Activated naive CD4-positive, alpha-beta T cell treated with anti-CD3 and anti-CD28 coated beads for 36 hours (primary cell): ENCODE data around the gene ARRB2. TPM values are rescaled to one million over a fixed set of nuclear protein-coding genes. Genes with fewer than 3 reads are reported as not detected.
A peak's percentile ranks its signal among the peaks of the same experiment; 100 is the strongest.

Source experiments
- CTCF ChIA-PET: fragments of 350-600 bp; sonication (Branson Sonifier 250); formaldehyde crosslinking; loops from one replicate; lab custom pipeline; 2021; ENCODE audit warnings: antibody characterized with exemption; lab: Charles Lee
- DNase-seq: peaks from one replicate; pipeline ENCODE4 v3.0.0-alpha.2; 2020
- H3K27ac Mint-ChIP-seq: one replicate; pipeline ENCODE4 v1.8.0; 2021; ENCODE audit warnings: mild to moderate bottlenecking, mixed read lengths
- H3K27me3 Mint-ChIP-seq: one replicate; pipeline ENCODE4 v1.8.0; 2021; ENCODE audit warnings: low read depth, mixed read lengths
- H3K36me3 Mint-ChIP-seq: one replicate; pipeline ENCODE4 v1.8.0; 2021; ENCODE audit warnings: low read depth, mixed read lengths
- H3K4me1 Mint-ChIP-seq: one replicate; pipeline ENCODE4 v1.8.0; 2021; ENCODE audit warnings: low read depth, mixed read lengths
- H3K4me3 Mint-ChIP-seq: one replicate; pipeline ENCODE4 v1.8.0; 2021; ENCODE audit warnings: mild to moderate bottlenecking, moderate library complexity, mixed read lengths
- H3K9me3 Mint-ChIP-seq: one replicate; pipeline ENCODE4 v1.8.0; 2021; ENCODE audit warnings: mixed read lengths
- intact Hi-C: fragments of 100-400 bp; cut with micrococcal nuclease; formaldehyde crosslinking; loops from one replicate; pipeline ENCODE4 v1.15.1; 2023
- total RNA-seq, 2 experiments: library from RNA; stranded (reverse); gene quantifications; one replicate each; pipeline ENCODE4 v1.2.3, GENCODE V29; 2021

Gene ARRB2
- 100 to 1,000 TPM; 169 to 174 TPM for total RNA-seq

DNA sequence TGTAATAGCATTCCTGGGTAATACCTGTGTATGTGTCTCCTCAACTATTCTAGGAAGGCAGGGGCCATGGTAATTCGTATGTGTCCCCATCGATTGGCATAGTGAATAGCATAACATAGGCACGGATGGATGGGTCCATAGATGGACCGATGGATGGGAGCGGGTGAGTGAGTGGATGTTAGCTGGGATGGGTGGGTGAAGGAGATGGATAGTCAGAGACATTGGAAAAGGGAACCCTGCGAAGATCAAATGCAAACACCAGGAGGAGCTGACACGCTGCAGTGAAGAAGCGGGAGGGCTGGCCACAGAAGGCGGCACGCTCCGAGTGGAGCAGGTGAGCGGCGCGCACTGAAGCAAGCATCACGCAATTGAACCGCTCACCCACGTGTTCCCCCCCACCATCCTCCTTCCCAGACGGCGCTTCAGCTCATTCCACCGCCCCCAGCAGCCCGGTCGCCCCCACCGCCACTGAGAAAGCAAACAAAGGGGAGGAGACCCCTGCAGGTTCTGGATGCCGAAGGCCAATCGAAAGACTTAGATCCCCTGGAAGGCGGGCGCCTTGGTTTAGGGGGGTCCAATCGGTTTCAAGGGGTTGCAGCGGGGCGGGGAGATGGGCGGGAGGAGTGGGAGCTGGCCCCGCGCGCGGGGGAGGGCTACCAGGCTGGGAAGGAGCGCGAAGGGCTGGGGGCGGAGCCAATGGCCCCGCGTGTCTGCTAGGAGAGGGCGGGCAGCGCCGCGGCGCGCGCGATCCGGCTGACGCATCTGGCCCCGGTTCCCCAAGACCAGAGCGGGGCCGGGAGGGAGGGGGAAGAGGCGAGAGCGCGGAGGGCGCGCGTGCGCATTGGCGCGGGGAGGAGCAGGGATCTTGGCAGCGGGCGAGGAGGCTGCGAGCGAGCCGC, at the start of gene ARRB2:
Gene ARRB2, plus strand, starts transcription at position 839 of the 899 bp plus-strand sequence. CDS start 90 bp downstream, outside the sequence.
- DNase-seq = peak; percentile 97
- Mint-ChIP-seq H3K4me1 (peaks cover 56% of the 10 kb centered on the region), H3K4me3 (peak within 1 kb of the TSS; percentile 80), H3K9me3 (no peaks in the 10 kb centered on the region), H3K27me3 (no peaks in the 10 kb centered on the region), H3K36me3 (peaks cover 13% of the 10 kb centered on the region), H3K27ac (peak within 1 kb of the TSS; percentile 85)
- intact Hi-C loops = loop anchor here (1.0 to 10.0 kb wide), 14 partner anchors 8 to 572 kb away; partner anchors contain the start of genes C17orf107, CYB5D2, MED11 and MINK1
- CTCF ChIA-PET = interaction anchor here (0.6 to 1.8 kb wide), 5 partner anchors 14 to 195 kb away, joined by 3 to 12 read pairs (median 3); no protein-coding TSS in a partner anchor

DNA sequence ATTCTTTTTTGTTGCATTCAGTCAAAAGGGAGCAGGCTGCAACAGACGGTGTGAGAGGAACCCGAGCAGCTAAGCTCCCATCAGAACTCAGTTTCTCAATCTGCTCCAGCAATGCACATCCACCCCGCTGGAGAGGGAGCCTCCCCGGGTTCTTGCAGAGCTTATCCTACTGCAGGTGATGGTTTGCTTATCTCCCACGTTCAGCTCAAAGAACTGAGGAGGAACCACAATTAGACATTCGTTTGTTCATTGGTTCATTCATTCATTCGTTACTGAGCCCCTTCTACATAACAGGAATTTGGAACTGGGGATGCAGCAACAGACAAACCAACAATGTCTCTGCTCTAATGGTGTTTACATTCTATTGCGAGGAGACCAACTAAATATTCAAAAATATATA, 46.7 kb upstream of the ARRB2 start:
- no peak for DNase-seq
- intact Hi-C loops = no loop called here
- H3K9me3 Mint-ChIP-seq = no peaks in the 10 kb centered on the region
- no peaks in the 10 kb centered on the region for H3K36me3 Mint-ChIP-seq
- no peaks in the 10 kb centered on the region for H3K27me3 Mint-ChIP-seq
- H3K4me1 Mint-ChIP-seq = no peaks in the 10 kb centered on the region
- CTCF ChIA-PET = no interaction called here
- H3K27ac Mint-ChIP-seq = no peak overlapping the region
- H3K4me3 Mint-ChIP-seq = no peak overlapping the region

DNA sequence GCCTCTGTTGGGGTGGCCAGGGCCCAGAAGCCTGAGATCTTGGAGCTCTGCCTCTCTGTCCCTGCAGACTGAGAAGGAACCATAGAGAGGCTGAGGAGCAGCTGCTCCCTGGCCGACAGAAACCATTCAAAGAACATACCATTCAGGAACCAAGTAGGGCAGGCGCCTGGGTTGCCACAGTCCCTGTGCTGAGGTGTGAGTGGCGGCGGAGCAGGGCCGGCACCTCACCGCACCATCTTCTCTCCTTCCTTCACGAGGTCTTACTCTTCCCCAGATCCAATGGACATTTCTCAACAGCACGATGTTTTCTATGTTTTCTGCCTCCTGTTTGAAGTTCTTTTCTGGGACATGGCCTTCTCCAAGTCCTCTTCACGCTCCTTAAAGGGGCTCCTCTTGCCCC, 46.2 kb upstream of the ARRB2 start:
- Mint-ChIP-seq H3K27ac (no peak overlapping the region), H3K36me3 (no peaks in the 10 kb centered on the region), H3K4me3 (no peak overlapping the region), H3K9me3 (no peaks in the 10 kb centered on the region), H3K27me3 (no peaks in the 10 kb centered on the region), H3K4me1 (no peaks in the 10 kb centered on the region)
- DNase-seq = no peak
- CTCF ChIA-PET = no interaction called here
- intact Hi-C loops = no loop called here

DNA sequence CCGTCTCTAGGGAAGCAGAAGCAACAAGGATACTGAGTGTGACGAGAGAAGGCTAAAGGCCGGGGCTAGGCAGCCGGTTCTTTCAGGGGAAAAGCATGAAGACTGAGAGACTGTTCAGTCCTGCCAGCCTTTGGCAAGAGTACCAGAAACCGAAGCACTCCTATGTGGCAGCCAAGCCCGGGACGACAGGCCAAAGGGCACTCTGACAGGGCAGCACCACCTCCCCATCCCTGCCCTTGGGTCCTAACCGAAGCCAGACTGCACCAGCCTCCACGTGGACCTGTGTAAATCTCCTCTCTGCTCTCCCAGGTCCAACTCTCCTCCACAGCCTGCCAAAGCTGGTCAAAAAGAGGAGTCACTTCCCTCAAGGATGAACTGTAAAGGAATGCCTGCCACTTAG, 45.4 kb upstream of the ARRB2 start:
- DNase-seq = no peak
- Mint-ChIP-seq H3K27ac (no peak overlapping the region), H3K4me3 (no peak overlapping the region), H3K9me3 (no peaks in the 10 kb centered on the region), H3K4me1 (no peaks in the 10 kb centered on the region), H3K27me3 (no peaks in the 10 kb centered on the region), H3K36me3 (no peaks in the 10 kb centered on the region)
- CTCF ChIA-PET = interaction anchor here (0.6 kb wide), 1 partner anchor 21 kb away, joined by 4 read pairs; no protein-coding TSS in a partner anchor
- intact Hi-C loops = no loop called here

DNA sequence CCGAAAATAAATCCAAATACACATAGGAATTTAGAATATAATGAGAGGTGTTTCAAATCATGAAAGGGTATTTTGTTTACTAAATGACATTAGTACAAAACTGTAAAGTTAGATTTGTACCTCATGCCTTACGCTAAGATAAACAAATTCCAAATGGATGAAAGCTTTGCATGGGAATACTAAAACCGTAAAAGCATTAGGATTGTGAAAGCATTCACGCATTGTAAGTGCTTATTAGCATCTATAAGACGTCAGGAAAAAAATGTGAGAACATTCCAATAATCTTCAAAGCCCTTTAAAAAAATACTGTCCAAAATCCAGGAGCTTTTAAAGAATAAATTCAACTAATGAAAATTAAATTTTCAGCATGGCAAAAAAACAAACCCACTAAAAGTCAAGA, 44.1 kb upstream of the ARRB2 start:
- H3K4me3 Mint-ChIP-seq = no peak overlapping the region
- intact Hi-C loops = no loop called here
- DNase-seq = no peak
- no peaks in the 10 kb centered on the region for H3K9me3 Mint-ChIP-seq
- CTCF ChIA-PET = interaction anchor here (0.7 kb wide), 1 partner anchor 41 kb away, joined by 3 read pairs; no protein-coding TSS in a partner anchor
- peaks cover 5% of the 10 kb centered on the region for H3K36me3 Mint-ChIP-seq
- no peaks in the 10 kb centered on the region for H3K4me1 Mint-ChIP-seq
- no peak overlapping the region for H3K27ac Mint-ChIP-seq
- H3K27me3 Mint-ChIP-seq = no peaks in the 10 kb centered on the region

DNA sequence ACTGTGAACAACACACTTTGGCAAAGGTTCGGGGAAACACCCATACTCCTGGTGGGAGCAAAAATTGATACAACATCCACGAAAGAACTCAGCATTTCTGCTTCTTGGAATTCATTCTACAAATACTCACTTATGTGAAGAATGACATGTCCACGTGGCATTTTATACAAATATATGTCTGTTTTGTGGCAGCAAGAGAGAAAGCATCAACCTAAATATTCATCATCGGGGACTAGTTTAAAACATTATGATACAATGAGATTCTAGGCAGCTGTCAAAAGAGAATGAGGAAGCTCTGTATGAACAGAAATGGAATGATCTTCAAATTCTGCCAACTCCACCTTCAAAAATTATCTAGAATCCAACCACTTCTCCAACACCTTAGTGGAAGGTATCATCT, 43.3 kb upstream of the ARRB2 start:
- CTCF ChIA-PET = no interaction called here

DNA sequence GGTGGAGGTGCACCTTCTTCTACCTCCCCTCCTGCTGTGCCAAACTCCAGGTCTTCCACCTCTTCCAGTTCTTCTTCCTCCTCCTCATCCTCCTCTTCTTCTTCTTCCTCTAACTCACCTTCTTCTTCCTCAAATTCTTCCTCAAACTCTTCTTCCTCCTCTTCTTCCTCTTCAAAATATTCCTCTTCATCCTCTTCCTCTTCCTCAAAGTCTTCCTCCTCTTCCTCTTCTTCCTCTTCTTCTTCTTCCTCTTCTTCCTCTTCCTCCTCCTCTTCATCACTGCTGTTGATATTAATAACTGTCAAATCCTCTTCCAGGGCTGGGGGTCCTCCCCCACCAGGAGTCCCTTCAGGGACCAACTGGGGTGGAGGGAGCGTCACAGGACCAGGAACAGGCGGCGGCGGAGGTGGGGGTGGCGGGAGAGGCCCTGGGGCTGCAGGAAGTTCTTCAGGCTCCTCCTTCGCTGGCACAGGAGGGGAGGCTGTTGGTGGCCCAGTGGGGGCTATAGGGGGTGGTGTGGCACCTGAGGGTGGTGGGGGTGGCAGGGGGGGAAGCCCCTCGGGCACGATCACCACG, 38.3 kb upstream of the ARRB2 start:
- DNase-seq = no peak
- Mint-ChIP-seq H3K27me3 (no peaks in the 10 kb centered on the region), H3K4me1 (no peaks in the 10 kb centered on the region), H3K27ac (no peak overlapping the region), H3K4me3 (no peak overlapping the region), H3K9me3 (no peaks in the 10 kb centered on the region), H3K36me3 (peaks cover 18% of the 10 kb centered on the region)
- CTCF ChIA-PET = no interaction called here
- intact Hi-C loops = no loop called here

More for the DNA sequence above, 43.3 kb upstream of the ARRB2 start:
- H3K36me3 Mint-ChIP-seq = peaks cover 8% of the 10 kb centered on the region
- H3K27ac Mint-ChIP-seq = no peak overlapping the region
- no peaks in the 10 kb centered on the region for H3K9me3 Mint-ChIP-seq
- H3K27me3 Mint-ChIP-seq = no peaks in the 10 kb centered on the region
- DNase-seq = no peak
- no peak overlapping the region for H3K4me3 Mint-ChIP-seq
- intact Hi-C loops = no loop called here
- H3K4me1 Mint-ChIP-seq = no peaks in the 10 kb centered on the region

DNA sequence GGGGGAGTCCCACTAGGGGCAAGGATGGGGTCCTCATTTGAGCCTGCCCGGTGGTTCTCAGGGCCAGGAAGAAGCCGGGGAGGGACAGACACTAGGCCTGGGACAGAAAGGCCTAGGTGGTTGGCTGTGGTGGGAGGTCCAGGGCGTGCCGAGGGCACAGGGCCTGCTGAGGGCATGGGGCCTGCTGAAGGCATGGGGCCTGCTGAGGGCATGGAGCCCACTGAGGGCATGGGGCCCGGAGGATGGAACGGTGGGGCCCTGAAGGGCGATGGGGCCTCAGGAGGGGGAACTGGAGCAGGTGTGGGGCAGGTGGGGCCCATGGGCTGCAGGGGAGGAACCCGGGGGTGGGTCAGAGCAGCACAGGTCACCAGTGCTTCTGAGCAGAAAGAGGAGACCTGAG, 37.7 kb upstream of the ARRB2 start:
- H3K36me3 Mint-ChIP-seq = peaks cover 22% of the 10 kb centered on the region
- intact Hi-C loops = no loop called here
- no peaks in the 10 kb centered on the region for H3K9me3 Mint-ChIP-seq
- no peak overlapping the region for H3K4me3 Mint-ChIP-seq
- H3K4me1 Mint-ChIP-seq = no peaks in the 10 kb centered on the region
- no peaks in the 10 kb centered on the region for H3K27me3 Mint-ChIP-seq
- CTCF ChIA-PET = no interaction called here
- H3K27ac Mint-ChIP-seq = no peak overlapping the region
- DNase-seq = no peak

DNA sequence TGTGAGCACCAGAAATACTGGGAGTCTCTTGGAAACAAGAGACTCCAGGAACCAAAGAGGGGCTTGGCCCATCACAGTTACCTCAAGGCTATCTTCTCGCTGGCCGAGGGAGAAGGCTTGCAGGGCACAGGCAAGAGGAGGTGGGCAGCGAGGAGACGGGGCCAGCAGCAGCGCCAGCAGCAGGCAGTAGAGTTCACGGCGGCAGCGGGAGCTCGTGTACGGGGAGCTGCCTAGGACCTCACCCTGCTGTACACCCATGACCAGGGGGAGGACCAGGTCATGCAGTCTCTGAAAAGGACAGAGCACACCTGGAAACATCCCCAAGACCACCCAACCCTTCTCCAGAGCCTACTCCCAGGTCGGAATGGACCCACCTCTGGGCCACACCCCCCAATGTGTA, 37.3 kb upstream of the ARRB2 start:
- intact Hi-C loops = no loop called here
- Mint-ChIP-seq H3K27me3 (no peaks in the 10 kb centered on the region), H3K27ac (no peak overlapping the region), H3K4me1 (no peaks in the 10 kb centered on the region), H3K4me3 (no peak overlapping the region), H3K36me3 (peaks cover 22% of the 10 kb centered on the region), H3K9me3 (no peaks in the 10 kb centered on the region)
- no peak for DNase-seq
- CTCF ChIA-PET = no interaction called here

DNA sequence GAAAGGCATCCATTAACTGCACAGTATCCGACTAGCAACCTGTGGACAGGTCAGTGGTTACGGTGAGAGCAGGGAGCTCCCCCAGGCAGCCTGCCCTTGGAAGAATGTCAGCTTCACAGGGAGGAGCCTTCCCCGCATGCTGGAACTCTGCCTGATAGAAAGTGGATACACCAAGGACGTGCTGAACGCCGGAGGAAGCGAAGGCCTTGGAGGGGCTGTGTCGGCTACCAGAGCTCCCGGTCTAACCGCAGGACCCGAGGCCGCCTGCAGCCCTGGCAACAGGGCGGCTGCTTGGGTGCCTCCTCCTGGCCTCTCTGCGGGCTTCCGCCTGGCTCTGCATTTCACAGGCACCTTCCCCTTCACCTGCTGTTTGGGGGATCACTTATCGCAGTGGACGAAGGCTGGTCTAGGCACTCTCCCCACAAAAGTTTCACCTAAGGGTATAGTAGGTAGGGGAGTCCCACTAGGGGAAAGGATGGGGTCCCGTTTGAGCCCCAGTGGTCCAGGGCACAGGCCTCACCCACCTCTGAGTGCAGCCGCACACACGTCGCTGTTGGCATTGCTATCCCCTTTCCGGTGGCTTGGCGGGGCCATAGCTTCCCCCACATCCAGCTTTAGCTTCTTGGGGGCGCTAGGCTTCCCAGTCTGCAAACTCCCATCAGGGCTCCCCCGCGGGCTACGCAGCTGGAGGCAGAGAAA, 36.3 kb upstream of the ARRB2 start:
- no peaks in the 10 kb centered on the region for H3K9me3 Mint-ChIP-seq
- H3K27ac Mint-ChIP-seq = no peak overlapping the region
- intact Hi-C loops = no loop called here
- DNase-seq = no peak
- no peaks in the 10 kb centered on the region for H3K4me1 Mint-ChIP-seq
- no peaks in the 10 kb centered on the region for H3K27me3 Mint-ChIP-seq
- H3K36me3 Mint-ChIP-seq = peaks cover 23% of the 10 kb centered on the region
- CTCF ChIA-PET = no interaction called here
- H3K4me3 Mint-ChIP-seq = no peak overlapping the region

DNA sequence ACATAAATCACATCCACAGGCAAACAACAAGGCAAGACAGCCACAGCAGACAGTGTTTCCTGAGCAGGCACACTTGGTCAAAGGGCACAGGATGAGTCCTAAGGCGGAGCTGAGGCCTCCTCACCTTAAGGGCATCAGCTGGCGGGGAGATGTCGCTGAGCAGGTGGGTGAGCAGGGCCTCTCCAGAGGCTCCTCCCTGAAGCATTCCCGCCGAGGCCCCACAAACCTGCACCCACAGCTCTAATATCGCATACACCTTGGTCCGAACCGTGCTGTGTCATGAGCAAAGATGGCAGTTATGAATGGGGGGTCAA, 35.8 kb upstream of the ARRB2 start:
- Mint-ChIP-seq H3K27ac (no peak overlapping the region), H3K4me3 (no peak overlapping the region), H3K9me3 (no peaks in the 10 kb centered on the region), H3K27me3 (no peaks in the 10 kb centered on the region), H3K4me1 (no peaks in the 10 kb centered on the region), H3K36me3 (peaks cover 23% of the 10 kb centered on the region)
- intact Hi-C loops = no loop called here
- CTCF ChIA-PET = no interaction called here
- no peak for DNase-seq

DNA sequence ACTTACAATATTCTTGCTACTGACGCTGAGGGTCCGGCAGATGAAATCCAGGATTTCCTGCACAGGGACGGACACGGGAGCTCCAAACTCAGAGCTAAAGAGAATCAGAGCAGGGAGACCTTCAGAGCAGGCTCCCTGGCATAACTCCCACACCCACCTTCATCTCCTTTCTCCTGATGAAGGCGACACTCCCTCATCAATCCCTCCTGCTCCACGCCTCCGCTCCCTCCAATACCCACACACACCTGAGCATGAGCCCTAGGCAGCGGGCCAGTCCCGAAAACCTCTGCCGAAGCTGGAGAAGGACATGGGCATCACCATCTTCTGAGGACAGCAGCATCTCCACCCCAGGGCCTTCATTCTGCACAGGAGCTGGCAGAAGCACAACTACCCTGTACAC, 34.6 kb upstream of the ARRB2 start:
- no peak overlapping the region for H3K27ac Mint-ChIP-seq
- CTCF ChIA-PET = no interaction called here
- intact Hi-C loops = no loop called here
- no peak for DNase-seq
- peaks cover 21% of the 10 kb centered on the region for H3K36me3 Mint-ChIP-seq
- H3K4me3 Mint-ChIP-seq = no peak overlapping the region
- no peaks in the 10 kb centered on the region for H3K9me3 Mint-ChIP-seq
- no peaks in the 10 kb centered on the region for H3K4me1 Mint-ChIP-seq
- no peaks in the 10 kb centered on the region for H3K27me3 Mint-ChIP-seq
